ENCODE data around the gene KDM5B.

KDM5B gene

GRCh38 chr1:202710070-202711045 lies 97.9 kb downstream of the KDM5B start, which contains the start of gene SYT2:
Gene SYT2, minus strand, starts transcription at chr1:202710454. Its CDS starts 104,682 bp downstream, at chr1:202605772.
- DNase-seq, result no peak

- DNase-seq, result no peak
Observed at GRCh38 chr1:202709276-202710041, 98.8 kb downstream of the KDM5B start.

GRCh38 chr1:202708456-202709275 lies 99.6 kb downstream of the KDM5B start:
- DNase-seq, result no peak

GRCh38 chr1:202706851-202707250 lies 101.4 kb downstream of the KDM5B start:
- DNase-seq, result no peak

GRCh38 chr1:202704601-202705000 lies 103.6 kb downstream of the KDM5B start:
- no peak for DNase-seq

- DNase-seq, result no peak
Observed at GRCh38 chr1:202703191-202703590, 105.0 kb downstream of the KDM5B start.

- DNase-seq, result no peak
Observed at GRCh38 chr1:202702088-202702487, 106.1 kb downstream of the KDM5B start.

GRCh38 chr1:202701200-202701599 lies 107.0 kb downstream of the KDM5B start:
- no peak for DNase-seq

- DNase-seq, result no peak
Observed at GRCh38 chr1:202700061-202700460, 108.2 kb downstream of the KDM5B start.

- no peak for DNase-seq
Observed at GRCh38 chr1:202698276-202698675, 109.9 kb downstream of the KDM5B start.

- DNase-seq, result no peak
Observed at GRCh38 chr1:202697038-202697437, 111.2 kb downstream of the KDM5B start.

GRCh38 chr1:202694314-202694713 lies 113.9 kb downstream of the KDM5B start:
- no peak for DNase-seq

GRCh38 chr1:202692959-202693555 lies 115.2 kb downstream of the KDM5B start:
- DNase-seq, result no peak

- no peak for DNase-seq
Observed at GRCh38 chr1:202691816-202692215, 116.4 kb downstream of the KDM5B start.

- no peak for DNase-seq
Observed at GRCh38 chr1:202689493-202690342, 118.5 kb downstream of the KDM5B start.

- DNase-seq, result no peak
Observed at GRCh38 chr1:202689082-202689481, 119.1 kb downstream of the KDM5B start.

- no peak for DNase-seq
Observed at GRCh38 chr1:202688401-202688800, 119.8 kb downstream of the KDM5B start.

GRCh38 chr1:202687798-202688197 lies 120.4 kb downstream of the KDM5B start:
- DNase-seq, result no peak

- DNase-seq, result no peak
Observed at GRCh38 chr1:202687370-202687769, 120.9 kb downstream of the KDM5B start.

GRCh38 chr1:202685641-202686040 lies 122.6 kb downstream of the KDM5B start:
- DNase-seq, result no peak

- no peak for DNase-seq
Observed at GRCh38 chr1:202684716-202685115, 123.5 kb downstream of the KDM5B start.

Data from NCI-H1417 treated with DMSO at 0.1 percent for 48 hours (cell line).